OCI-LY7 (cell line): ENCODE results near the gene RPLP2.

ENCODE experiments used
- CTCF ChIP-seq: fragments of 200-600 bp; sonication (generic); conservative IDR thresholded peaks from 2 replicates; pipeline ENCODE4 v1.5.1; 2014; ENCODE audit warnings: mild to moderate bottlenecking, antibody characterized with exemption, low read length, moderate library complexity, mixed read lengths
- EZH2phosphoT487 ChIP-seq: fragments of 200-600 bp; sonication (generic); IDR thresholded peaks from 2 replicates; pipeline ENCODE4 v1.6.1; 2018; ENCODE audit warnings: low read depth, borderline replicate concordance, mild to moderate bottlenecking, mixed run types, antibody characterized with exemption, low read length, moderate library complexity, mixed read lengths

GRCh38 chr11:829847-830294, 20.1 kb downstream of the RPLP2 start:
- TF ChIP-seq CTCF (no peak), EZH2phosphoT487 (no peak)
